H1 (cell line): ENCODE measurements around the gene PTCSC3. TPM values are rescaled to one million over a fixed set of nuclear protein-coding genes. Genes with fewer than 3 reads are reported as not detected.

Experiments used
- CBX5 ChIP-seq: fragments of 300-800, 300-1000 bp; sonication (generic); IDR thresholded peaks from 2 replicates; pipeline ENCODE4 v1.7.1; 2016; ENCODE audit warnings: antibody characterized with exemption, low read length, low read depth
- CTBP2 ChIP-seq: IDR thresholded peaks from 2 replicates; pipeline ENCODE4 v1.7.0; 2011; ENCODE audit warnings: borderline replicate concordance, mild to moderate bottlenecking, moderate library complexity, mixed read lengths, low read length; ENCODE audit not compliant: insufficient read depth, insufficient read length
- GTF2F1 ChIP-seq: IDR thresholded peaks from 2 replicates; pipeline ENCODE4 v1.6.1; 2012; ENCODE audit warnings: low read depth, low read length, improper control_type of control experiment, borderline replicate concordance
- RXRA ChIP-seq: IDR thresholded peaks from 2 replicates; pipeline ENCODE4 v1.6.1; 2011; ENCODE audit warnings: low read depth, mild to moderate bottlenecking, low read length, moderate library complexity; ENCODE audit not compliant: insufficient read depth
- polyA plus RNA-seq, 7 experiments: library from polyadenylated mRNA; depleted of rRNA in 3 of 7; stranded (reverse) in 5 of 7; unstranded in 2 of 7; fragments of >200 nt in 5 of 7; fragments of 200-250 nt in 2 of 7; gene quantifications; 1 replicate in 5 of 7; 2 replicates in 1 of 7; 4 replicates in 1 of 7; pipeline versions ENCODE4 v1.2.1 to v1.2.3, GENCODE V29; 2011 to 2013; ENCODE audit warnings: missing spikeins in 2 of 7, mixed read lengths in 2 of 7
- total RNA-seq: library from RNA; stranded (reverse); fragmentation: NEBNext Ultra II Directional; extraction: Animal tissue kit (Norgen Biotek cat#: 25700); gene quantifications from 2 replicates; pipeline ENCODE4 v1.2.1, GENCODE V29; 2021

Gene PTCSC3
- total and polyA plus RNA-seq, 2 of the 8 experiments (the other 6 are each of a cell fraction or from before 2014, with no cell fraction given): not detected

GRCh38 chr14:36176524-36176923, at the start of gene PTCSC3 (continued):
- TF ChIP-seq CBX5 (no peak), RXRA (no peak), GTF2F1 (no peak), CTBP2 (no peak)
